ENCODE measurements around the gene SMAD2. TPM values are rescaled to one million over a fixed set of nuclear protein-coding genes. Genes with fewer than 3 reads are reported as not detected.

The SMAD2 gene
- total RNA-seq, 1 experiment from 2014 or later = 121 TPM

- no CpG with 5 or more reads among the region's 1 CpG for WGBS (ENCODE audit: extremely low coverage, insufficient read length, low lambda C conversion rate)
- H2AFZ ChIP-seq (ENCODE audit: low read length) = no peak overlapping the region
- no peak overlapping the region for H4K8ac ChIP-seq (replicated peaks; ENCODE audit: insufficient read length, low read depth, low read length)
- no peak overlapping the region for H2BK120ac ChIP-seq (ENCODE audit: low read depth, low read length, poor library complexity, severe bottlenecking)
- no peaks in the 10 kb centered on the region for H3K79me2 ChIP-seq (ENCODE audit: insufficient read depth, low read length)
- H3K9me3 ChIP-seq (ENCODE audit: control insufficient read depth, low read depth, low read length) = no peaks in the 10 kb centered on the region
- Mint-ChIP-seq H3K27ac (no peak overlapping the region), H3K36me3 (ENCODE audit: insufficient read depth in 1 of 3, low read depth in 3 of 3) (no peaks in the 10 kb centered on the region), H3K4me1 (peaks cover 22% of the 10 kb centered on the region in 2 experiments), H3K27me3 (ENCODE audit: low read depth) (no peaks in the 10 kb centered on the region), H3K9me3 (no peaks in the 10 kb centered on the region), H3K4me3 (no peak overlapping the region)
- no peak overlapping the region for H3K4me2 ChIP-seq (ENCODE audit: insufficient read depth, insufficient read length, low read length)
- H3K56ac ChIP-seq (ENCODE audit: insufficient read length, low read depth, low read length) = no peak overlapping the region
- no peak overlapping the region for H3K18ac ChIP-seq (ENCODE audit: insufficient read length, low read depth, low read length)
- H3K4me1 ChIP-seq (ENCODE audit: insufficient read depth, low read length) = peaks cover 7% of the 10 kb centered on the region
- no peaks in the 10 kb centered on the region for H3K79me1 ChIP-seq (ENCODE audit: insufficient read depth, low read depth, low read length, poor library complexity, severe bottlenecking)
- no peak overlapping the region for H3T11ph ChIP-seq (ENCODE audit: low read length)
- H3K9ac ChIP-seq (ENCODE audit: extremely low read depth, insufficient read length, low read length) = no peak overlapping the region
- H3K27ac ChIP-seq (ENCODE audit: insufficient read length, low read depth, low read length) = no peak overlapping the region
- no peak overlapping the region for H2BK15ac ChIP-seq (ENCODE audit: low read depth, low read length)
- no peak for DNase-seq
- H2BK20ac ChIP-seq (ENCODE audit: low read depth, low read length, poor library complexity, severe bottlenecking) = no peak overlapping the region
- H3K4ac ChIP-seq (ENCODE audit: low read depth, low read length) = no peak overlapping the region
- no peaks in the 10 kb centered on the region for H4K20me1 ChIP-seq (ENCODE audit: control insufficient read depth, insufficient read depth, insufficient read length)
- no peak overlapping the region for H2BK12ac ChIP-seq (ENCODE audit: insufficient read length, low read depth, low read length)
- TF ChIP-seq CTCF (conservative IDR thresholded peaks at IDR 0.05) = no peak
- H3K23me2 ChIP-seq (ENCODE audit: insufficient read length, low read depth, low read length, poor library complexity, severe bottlenecking) = peaks cover under 1% of the 10 kb centered on the region
- no peak overlapping the region for H4K5ac ChIP-seq (ENCODE audit: insufficient read length, low read depth, low read length)
- no peak overlapping the region for H2AK5ac ChIP-seq (ENCODE audit: insufficient read length, low read length)
- H3K27me3 ChIP-seq (ENCODE audit: insufficient read depth, low read length) = no peaks in the 10 kb centered on the region
- H4K91ac ChIP-seq (ENCODE audit: insufficient read length, low read depth, low read length) = no peak overlapping the region
- H2BK5ac ChIP-seq (ENCODE audit: insufficient read length, low read length) = no peak overlapping the region
- no peak overlapping the region for H3K23ac ChIP-seq (ENCODE audit: insufficient read length, low read depth, low read length)
- no peak overlapping the region for H3K14ac ChIP-seq (ENCODE audit: insufficient read depth, low read length)
Measured at GRCh38 chr18:47936952-47937351, 6.5 kb upstream of the SMAD2 start.

Data from H9 (cell line).